Stomach smooth muscle (tissue), 2 donors: Measurements from ENCODE around the gene AVPR1A.
"Not testable (repeated sequence)": the region's sequence is repeated elsewhere in the genome, so short reads cannot be mapped to it uniquely, and the experiment has no call there.

Source experiments
- H3K27ac ChIP-seq: one replicate; pipeline ENCODE4 v1.7.0; 2013; ENCODE audit warnings: mild to moderate bottlenecking, low read length, inconsistent platforms
- H3K27me3 ChIP-seq, 2 donors: one replicate each; pipeline ENCODE4 v1.7.0; 2013; ENCODE audit warnings: low read length in 2 of 2; ENCODE audit not compliant: insufficient read depth in 2 of 2, control insufficient read depth in 1 of 2
- H3K36me3 ChIP-seq, 2 donors: one replicate each; pipeline ENCODE4 v1.7.0; 2013; ENCODE audit warnings: low read length in 2 of 2; ENCODE audit not compliant: control insufficient read depth in 2 of 2, insufficient read depth in 2 of 2
- H3K4me1 ChIP-seq: one replicate; pipeline ENCODE4 v1.7.0; 2013; ENCODE audit warnings: low read length; ENCODE audit not compliant: control insufficient read depth, insufficient read depth
- H3K4me3 ChIP-seq, 2 donors: one replicate each; pipeline ENCODE4 v1.7.0; 2013; ENCODE audit warnings: low read length in 2 of 2
- H3K9ac ChIP-seq, 2 donors: one replicate each; pipeline ENCODE4 v1.7.0; 2013; ENCODE audit warnings: low read length in 2 of 2, mild to moderate bottlenecking in 1 of 2
- H3K9me3 ChIP-seq, 2 donors: one replicate each; pipeline ENCODE4 v1.7.0; 2013; ENCODE audit warnings: low read length in 2 of 2; ENCODE audit not compliant: control insufficient read depth in 2 of 2
- donor health status: healthy.
- donor health status: Pancreatic carcinoma.

Gene AVPR1A

DNA sequence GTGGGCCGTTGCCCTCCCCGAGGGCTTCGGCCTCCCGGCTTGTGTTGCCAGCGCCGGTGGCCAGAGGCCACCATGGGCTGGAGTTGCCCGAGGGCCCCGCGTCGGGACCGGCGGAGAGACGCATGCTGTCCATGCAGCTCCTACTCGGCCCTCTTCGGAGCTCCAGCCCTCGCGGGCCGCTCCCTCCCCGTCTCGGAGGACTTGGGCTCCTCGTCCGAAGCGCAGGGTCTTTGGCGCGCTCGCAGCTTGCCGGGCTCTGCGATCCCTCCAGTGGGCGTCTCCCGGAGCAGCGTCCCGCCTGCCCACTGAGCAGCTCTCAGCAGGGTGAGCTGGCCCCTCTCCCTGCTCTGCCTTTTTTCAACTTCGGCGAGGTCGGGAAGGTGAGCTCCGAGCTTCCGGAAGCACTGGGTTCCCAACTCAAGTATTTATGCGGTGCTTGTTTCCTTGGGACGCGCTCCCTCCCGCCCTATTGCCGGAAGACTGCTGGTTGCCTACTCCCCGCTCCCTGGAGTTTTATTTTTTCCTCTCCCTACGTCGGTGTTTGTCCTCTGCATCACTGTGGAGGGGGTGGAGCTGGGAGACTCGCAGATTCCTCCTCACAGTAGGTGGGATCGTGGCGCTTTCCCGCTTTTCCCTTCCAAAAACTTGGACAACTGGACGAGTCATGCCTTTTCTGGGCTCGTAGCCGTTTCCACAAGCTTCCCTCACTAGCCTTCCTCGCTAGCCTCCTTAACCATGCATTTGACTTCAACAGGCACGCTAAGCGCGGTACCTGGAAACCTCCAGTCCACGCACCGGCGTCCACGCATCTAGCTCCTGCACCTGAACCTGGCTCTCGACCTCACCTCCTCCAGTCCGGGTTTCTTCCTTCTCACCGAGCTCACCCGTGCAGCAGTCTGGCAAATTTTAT is at the start of gene AVPR1A:
TSS of gene AVPR1A (minus strand) at position 489 of the 910 bp plus-strand sequence. CDS start at position 124, 365 bp downstream.
- peaks cover 29 to 54% of the 10 kb centered on the region in 2 donors for H3K27me3 ChIP-seq
- H3K4me1 ChIP-seq: peaks cover 13% of the 10 kb centered on the region
- peak within 1 kb of the TSS in 1 of 2 donors; percentile 6 for H3K9ac ChIP-seq
- no peaks in the 10 kb centered on the region for H3K9me3 ChIP-seq
- H3K27ac ChIP-seq: no peak within 1 kb of the TSS
- H3K36me3 ChIP-seq: no peaks in the 10 kb centered on the region
- peak within 1 kb of the TSS; percentile 51 to 68 for H3K4me3 ChIP-seq

DNA sequence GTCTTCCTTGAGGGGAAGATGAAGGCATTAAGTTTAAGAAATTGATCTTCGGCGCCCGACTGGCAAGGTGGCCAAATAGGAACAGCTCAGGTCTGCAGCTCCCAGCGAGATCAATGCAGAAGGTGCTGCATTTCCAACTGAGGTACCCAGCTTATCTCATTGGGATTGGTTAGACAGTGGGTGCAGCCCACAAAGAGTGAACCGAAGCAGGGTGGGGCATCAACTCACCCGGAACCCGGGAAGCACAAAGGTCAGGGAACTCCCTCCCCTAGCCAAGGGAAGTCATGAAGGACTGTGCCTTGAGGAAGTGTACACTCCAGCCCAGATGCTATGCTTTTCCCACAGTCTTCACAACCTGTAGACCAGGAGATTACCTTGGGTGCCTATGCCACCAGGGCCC is 45.2 kb upstream of the AVPR1A start:
- no peaks in the 10 kb centered on the region for H3K9me3 ChIP-seq
- H3K27ac ChIP-seq: no peak overlapping the region
- H3K36me3 ChIP-seq: no peaks in the 10 kb centered on the region
- no peak overlapping the region for H3K9ac ChIP-seq
- H3K4me1 ChIP-seq: no peaks in the 10 kb centered on the region
- no peak overlapping the region for H3K4me3 ChIP-seq
- H3K27me3 ChIP-seq: no peaks in the 10 kb centered on the region

DNA sequence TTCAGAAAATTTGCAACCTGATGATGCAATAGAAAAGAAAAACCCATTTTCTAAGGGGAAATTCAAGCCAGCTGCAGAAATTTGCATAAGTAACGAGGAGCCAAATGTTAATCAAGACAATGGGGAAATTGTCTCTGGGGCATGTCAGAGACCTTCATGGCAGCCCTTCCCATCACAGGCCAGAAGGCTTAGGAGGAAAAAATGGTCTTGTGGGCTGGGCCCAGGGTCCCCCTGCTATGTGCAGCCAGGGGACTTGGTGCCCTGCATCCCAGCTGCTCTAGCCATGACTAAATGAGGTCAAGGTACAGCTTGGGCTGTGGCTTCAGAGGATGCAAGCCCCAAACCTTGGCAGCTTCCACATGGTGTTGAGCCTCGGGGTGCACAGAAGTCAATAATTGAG is 28.2 kb upstream of the AVPR1A start:
- Histone ChIP-seq H3K4me1 (no peaks in the 10 kb centered on the region), H3K27ac (no peak overlapping the region), H3K9ac (no peak overlapping the region), H3K9me3 (no peaks in the 10 kb centered on the region), H3K4me3 (no peak overlapping the region), H3K36me3 (no peaks in the 10 kb centered on the region), H3K27me3 (no peaks in the 10 kb centered on the region)

DNA sequence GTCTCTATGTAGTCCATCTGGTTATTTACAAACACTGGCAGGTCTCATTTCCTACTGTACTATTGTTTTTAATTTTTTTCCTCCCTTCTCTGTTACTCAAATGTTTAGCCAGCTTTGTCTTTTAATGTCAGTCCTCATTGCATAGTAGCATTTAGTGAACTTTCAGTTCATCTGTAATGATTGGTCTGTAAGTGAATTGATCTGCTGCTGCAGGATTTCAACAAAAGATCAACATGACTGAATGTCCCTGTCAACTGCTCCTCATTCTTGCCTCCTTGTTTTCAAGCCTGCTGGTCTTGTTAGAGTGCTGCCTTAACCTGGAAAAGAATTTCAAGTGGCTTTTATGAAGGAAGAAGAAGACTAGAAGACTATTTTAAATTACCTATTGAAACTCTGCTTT is 19.3 kb upstream of the AVPR1A start:
- no peaks in the 10 kb centered on the region for H3K9me3 ChIP-seq

DNA sequence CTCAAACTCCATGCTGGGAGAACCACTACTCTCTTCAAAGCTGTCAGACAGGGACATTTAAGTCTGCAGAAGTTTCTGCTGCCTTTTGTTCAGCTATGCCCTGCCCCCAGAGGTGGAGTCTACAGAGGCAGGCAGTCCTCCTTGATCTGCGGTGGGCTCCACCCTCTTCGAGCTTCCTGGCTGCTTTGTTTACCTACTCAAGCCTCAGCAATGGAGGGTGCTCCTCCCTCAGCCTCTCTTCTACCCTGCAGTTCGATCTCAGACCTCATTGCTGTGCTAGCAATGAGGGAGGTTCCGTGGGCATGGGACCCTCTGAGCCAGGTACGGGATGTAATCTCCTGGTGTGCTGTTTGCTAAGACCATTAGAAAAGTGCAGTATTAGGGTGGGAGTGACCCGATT is 16.7 kb upstream of the AVPR1A start:
- H3K4me1 ChIP-seq, H3K4me3 ChIP-seq, H3K36me3 ChIP-seq, H3K27ac ChIP-seq, H3K9ac ChIP-seq, H3K27me3 ChIP-seq, H3K9me3 ChIP-seq: not testable (repeated sequence)

More for the DNA sequence above, 19.3 kb upstream of the AVPR1A start:
- no peaks in the 10 kb centered on the region for H3K36me3 ChIP-seq
- H3K4me3 ChIP-seq: no peak overlapping the region
- no peak overlapping the region for H3K9ac ChIP-seq
- H3K4me1 ChIP-seq: no peaks in the 10 kb centered on the region
- H3K27me3 ChIP-seq: no peaks in the 10 kb centered on the region
- H3K27ac ChIP-seq: no peak overlapping the region

DNA sequence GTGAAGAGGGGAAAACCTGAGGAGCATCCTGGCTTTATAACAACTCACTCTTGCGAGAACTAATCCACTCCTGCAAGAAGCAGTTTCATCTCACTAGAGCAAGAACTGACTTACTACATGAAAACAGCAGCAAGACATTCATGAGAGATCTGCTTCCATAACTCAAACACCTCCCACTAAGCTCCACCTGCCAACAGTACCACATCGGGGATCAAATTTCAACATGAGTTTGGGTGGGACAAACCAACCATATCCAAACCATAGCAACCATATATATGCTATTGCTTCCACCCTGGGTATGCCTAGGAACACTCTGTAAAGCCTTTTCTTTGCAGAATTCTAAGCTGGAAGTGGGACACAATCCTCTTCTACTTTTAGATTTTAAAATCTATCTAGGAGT is 13.9 kb upstream of the AVPR1A start:
- H3K27me3 ChIP-seq: no peaks in the 10 kb centered on the region
- no peaks in the 10 kb centered on the region for H3K36me3 ChIP-seq

DNA sequence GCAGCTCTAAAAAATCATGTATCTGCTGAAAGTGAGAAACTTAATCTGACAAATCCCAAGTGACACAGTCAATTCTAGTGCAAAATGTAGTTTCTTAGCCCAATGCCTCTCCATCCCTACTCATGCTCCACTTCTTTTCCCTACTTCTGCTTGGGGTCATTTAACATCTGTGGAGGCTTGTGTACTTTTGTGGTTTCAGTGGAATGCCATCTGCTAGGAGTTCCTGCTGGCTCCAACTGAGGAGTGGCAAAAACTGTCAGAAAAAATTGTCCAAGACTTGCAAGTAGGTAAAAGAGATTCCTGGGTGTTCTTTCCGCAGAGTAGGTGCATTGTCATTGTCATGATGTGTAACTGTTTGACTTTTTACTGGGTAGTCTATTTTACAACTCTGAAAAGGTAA is 12.5 kb upstream of the AVPR1A start:
- Histone ChIP-seq H3K4me1 (no peaks in the 10 kb centered on the region), H3K27ac (no peak overlapping the region), H3K27me3 (no peaks in the 10 kb centered on the region), H3K9me3 (no peaks in the 10 kb centered on the region), H3K4me3 (no peak overlapping the region), H3K9ac (no peak overlapping the region), H3K36me3 (no peaks in the 10 kb centered on the region)

More for the DNA sequence above, 13.9 kb upstream of the AVPR1A start:
- no peak overlapping the region for H3K27ac ChIP-seq
- H3K9ac ChIP-seq: no peak overlapping the region
- H3K9me3 ChIP-seq: no peaks in the 10 kb centered on the region
- H3K4me1 ChIP-seq: no peaks in the 10 kb centered on the region
- H3K4me3 ChIP-seq: no peak overlapping the region

DNA sequence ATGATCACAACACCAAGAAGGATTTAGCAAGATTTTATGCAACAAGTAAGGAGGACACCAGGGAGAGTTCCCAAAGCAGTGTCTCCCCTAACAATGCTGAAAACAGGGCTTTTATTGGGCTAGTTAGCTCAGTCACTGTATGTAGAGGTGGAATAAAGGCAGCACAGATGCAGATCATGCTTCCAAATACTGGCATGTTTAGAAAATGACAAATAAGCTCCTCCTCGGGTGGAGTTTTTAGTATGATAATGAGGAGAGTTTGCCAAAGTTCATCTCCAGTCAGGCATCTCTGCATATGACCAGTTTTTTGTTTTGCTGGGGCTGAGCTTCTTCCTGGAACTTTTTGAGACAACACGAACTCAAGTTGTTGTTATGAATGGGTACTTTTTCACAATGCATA is 4.4 kb upstream of the AVPR1A start:
- no peaks in the 10 kb centered on the region for H3K36me3 ChIP-seq
- no peak overlapping the region for H3K27ac ChIP-seq
- H3K4me3 ChIP-seq: no peak overlapping the region
- H3K9ac ChIP-seq: no peak overlapping the region
- H3K9me3 ChIP-seq: no peaks in the 10 kb centered on the region
- H3K27me3 ChIP-seq: peaks cover 21 to 36% of the 10 kb centered on the region in 2 donors
- H3K4me1 ChIP-seq: peaks cover 13% of the 10 kb centered on the region

DNA sequence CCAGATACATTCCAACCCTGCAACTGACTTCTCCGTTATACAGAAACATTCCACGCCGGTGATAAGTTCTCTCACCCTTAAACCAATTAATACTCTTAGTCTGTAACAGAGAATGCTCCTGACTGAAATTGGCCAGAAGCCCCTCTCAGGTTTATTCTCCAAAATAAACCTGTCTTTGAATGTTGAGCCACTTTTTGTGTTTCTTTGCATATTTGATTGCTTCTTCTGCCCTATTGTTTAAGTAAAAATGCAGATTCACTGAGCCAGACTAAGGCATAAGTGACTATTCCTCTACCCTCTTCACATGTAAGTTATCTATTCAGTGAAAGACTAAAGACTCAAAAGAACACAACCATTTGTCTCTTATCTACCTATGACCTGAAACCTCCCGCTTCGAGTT is 3.6 kb upstream of the AVPR1A start:
- H3K36me3 ChIP-seq: no peaks in the 10 kb centered on the region
- H3K9ac ChIP-seq: no peak overlapping the region
- peaks cover 13% of the 10 kb centered on the region for H3K4me1 ChIP-seq
- H3K9me3 ChIP-seq: no peaks in the 10 kb centered on the region
- H3K27me3 ChIP-seq: peaks cover 29 to 44% of the 10 kb centered on the region in 2 donors
- H3K4me3 ChIP-seq: no peak overlapping the region
- no peak overlapping the region for H3K27ac ChIP-seq

DNA sequence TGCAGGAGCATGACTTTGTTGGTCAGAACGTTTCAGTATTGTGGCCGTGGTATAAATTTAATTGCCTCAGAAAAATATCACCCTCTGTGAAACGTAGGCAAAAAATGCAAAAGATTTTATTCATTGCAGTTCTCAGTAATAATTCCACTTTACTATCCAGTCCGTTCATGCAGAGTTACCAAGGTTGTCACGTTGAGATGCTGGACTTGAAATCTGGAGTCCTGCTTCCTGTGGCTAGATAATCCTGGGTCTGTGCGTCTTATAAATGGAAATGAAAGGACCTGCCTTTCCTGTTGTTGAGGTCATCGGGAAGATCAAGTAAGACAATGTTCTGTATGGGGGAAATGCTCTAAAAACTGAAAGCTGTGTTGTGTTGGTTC is 1.3 kb upstream of the AVPR1A start:
- Histone ChIP-seq H3K9ac (no peak overlapping the region), H3K4me3 (no peak overlapping the region), H3K4me1 (peaks cover 13% of the 10 kb centered on the region), H3K36me3 (no peaks in the 10 kb centered on the region), H3K27ac (no peak overlapping the region), H3K27me3 (peaks cover 29 to 55% of the 10 kb centered on the region in 2 donors), H3K9me3 (no peaks in the 10 kb centered on the region)

DNA sequence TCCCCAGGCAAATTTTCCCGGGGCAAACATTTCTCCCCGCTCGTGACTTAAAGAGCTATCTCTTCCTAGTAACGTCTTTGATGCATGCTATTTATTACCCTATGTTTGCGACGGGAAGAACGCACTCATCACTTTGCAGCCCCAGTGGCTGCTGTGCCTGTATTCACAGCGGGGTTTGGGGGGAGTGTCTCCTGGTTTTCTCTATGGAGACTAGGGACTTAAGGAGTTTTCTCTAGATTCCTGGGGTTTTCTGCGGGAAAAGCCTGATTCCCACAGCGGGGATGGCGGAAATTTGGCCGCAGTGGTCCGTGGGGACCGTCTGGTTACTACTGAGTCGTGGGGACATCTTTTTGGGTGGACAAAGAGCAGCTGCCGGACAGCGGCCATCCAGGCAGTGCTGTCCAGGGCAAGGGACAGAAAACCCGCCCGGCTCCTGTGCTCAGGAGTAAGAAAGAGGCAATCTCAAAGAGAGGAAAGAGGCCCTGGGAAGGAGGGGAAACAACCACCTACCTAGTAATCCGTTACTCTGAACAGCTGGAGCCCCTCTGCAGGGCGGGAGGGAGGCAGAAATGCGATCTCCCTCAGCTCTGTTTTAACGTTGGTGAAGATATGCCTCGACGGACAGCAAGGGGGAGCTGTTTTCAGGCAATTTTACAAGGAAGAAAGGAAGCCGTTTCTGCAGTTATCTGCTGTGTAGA is 771 bp upstream of the AVPR1A start:
- H3K27ac ChIP-seq: no peak overlapping the region
- H3K4me1 ChIP-seq: peaks cover 13% of the 10 kb centered on the region
- peak overlapping the region in 1 of 2 donors; percentile 6 for H3K9ac ChIP-seq
- peak overlapping the region; percentile 51 to 68 for H3K4me3 ChIP-seq
- H3K36me3 ChIP-seq: no peaks in the 10 kb centered on the region
- no peaks in the 10 kb centered on the region for H3K9me3 ChIP-seq
- H3K27me3 ChIP-seq: peaks cover 29 to 55% of the 10 kb centered on the region in 2 donors
